Astrocyte (in vitro differentiated cells and primary cell): Measurements from ENCODE around the gene KIF11. TPM values are rescaled to one million over a fixed set of nuclear protein-coding genes. Genes with fewer than 3 reads are reported as not detected.

Experiments used
- DNase-seq: peaks from one replicate; pipeline ENCODE4 v3.0.0-alpha.2; 2010; ENCODE audit warnings: low read depth
- FAIRE-seq: peaks from 2 replicates; lab custom pipeline; 2011; peaks lifted over from hg19 to GRCh38; lab: Jason Lieb, UNC
- H2AFZ ChIP-seq: 2 replicates; pipeline ENCODE4 v1.6.0; 2012; ENCODE audit warnings: low read depth, low read length, inconsistent platforms
- H3K27ac ChIP-seq: 2 replicates; pipeline ENCODE4 v1.5.1; 2011; ENCODE audit warnings: low read depth, low read length, inconsistent platforms
- H3K27me3 ChIP-seq: 2 replicates; pipeline ENCODE4 v1.6.0; 2011; ENCODE audit warnings: low read length, inconsistent platforms; ENCODE audit not compliant: insufficient read depth
- H3K36me3 ChIP-seq: 2 replicates; pipeline ENCODE4 v1.5.1; 2011; ENCODE audit warnings: low read length, inconsistent platforms; ENCODE audit not compliant: insufficient read depth
- H3K4me1 ChIP-seq: 2 replicates; pipeline ENCODE4 v1.5.1; 2011; ENCODE audit warnings: low read length, inconsistent platforms; ENCODE audit not compliant: insufficient read depth
- H3K4me2 ChIP-seq: 2 replicates; pipeline ENCODE4 v1.6.0; 2012; ENCODE audit warnings: low read length, inconsistent platforms
- H3K4me3 ChIP-seq: 2 replicates; pipeline ENCODE4 v1.5.1; 2011; ENCODE audit warnings: low read depth, mild to moderate bottlenecking, low read length, inconsistent platforms; ENCODE audit not compliant: insufficient read depth
- H3K79me2 ChIP-seq: 2 replicates; pipeline ENCODE4 v1.6.0; 2012; ENCODE audit warnings: mild to moderate bottlenecking, low read length, inconsistent platforms; ENCODE audit not compliant: insufficient read depth
- H3K9ac ChIP-seq: 2 replicates; pipeline ENCODE4 v1.6.0; 2012; ENCODE audit warnings: mild to moderate bottlenecking, low read length, inconsistent platforms
- H3K9me3 ChIP-seq: 2 replicates; pipeline ENCODE4 v1.5.1; 2012; ENCODE audit warnings: low read depth, mild to moderate bottlenecking, low read length, inconsistent platforms; ENCODE audit not compliant: insufficient read depth
- H4K20me1 ChIP-seq: 2 replicates; pipeline ENCODE4 v1.6.0; 2012; ENCODE audit warnings: low read length, inconsistent platforms; ENCODE audit not compliant: insufficient read depth
- H3K27ac Mint-ChIP-seq: one replicate; pipeline ENCODE4 v1.8.0; 2021; ENCODE audit warnings: mild to moderate bottlenecking, mixed read lengths; ENCODE audit not compliant: unreplicated experiment
- H3K27me3 Mint-ChIP-seq: one replicate; pipeline ENCODE4 v1.8.0; 2021; ENCODE audit warnings: low read depth, mixed read lengths; ENCODE audit not compliant: unreplicated experiment
- H3K36me3 Mint-ChIP-seq: one replicate; pipeline ENCODE4 v1.8.0; 2021; ENCODE audit warnings: low read depth, mixed read lengths; ENCODE audit not compliant: unreplicated experiment
- H3K4me1 Mint-ChIP-seq: one replicate; pipeline ENCODE4 v1.8.0; 2021; ENCODE audit warnings: low read depth, mixed read lengths; ENCODE audit not compliant: unreplicated experiment
- H3K4me3 Mint-ChIP-seq: one replicate; pipeline ENCODE4 v1.8.0; 2021; ENCODE audit warnings: mild to moderate bottlenecking, moderate library complexity, mixed read lengths; ENCODE audit not compliant: unreplicated experiment
- H3K9me3 Mint-ChIP-seq: one replicate; pipeline ENCODE4 v1.8.0; 2021; ENCODE audit warnings: mild to moderate bottlenecking, mixed read lengths; ENCODE audit not compliant: unreplicated experiment
- EZH2 ChIP-seq: IDR thresholded peaks from 2 replicates; pipeline ENCODE4 v1.6.1; 2012; ENCODE audit warnings: mild to moderate bottlenecking, low read length, inconsistent platforms; ENCODE audit not compliant: insufficient read depth
- total RNA-seq: library from RNA; stranded (reverse); gene quantifications from 2 replicates; pipeline ENCODE4 v1.2.1, GENCODE V29; 2021
- TF ChIP-seq, protein P1 (sequence below): IDR thresholded peaks from 2 replicates; pipeline ENCODE4 v1.5.1; 2011; ENCODE audit warnings: low read depth, mild to moderate bottlenecking, inconsistent platforms, low read length, moderate library complexity; ENCODE audit not compliant: insufficient read depth

KIF11 gene
- total RNA-seq, 1 donor from 2014 or later, result 4.7 TPM

DNA sequence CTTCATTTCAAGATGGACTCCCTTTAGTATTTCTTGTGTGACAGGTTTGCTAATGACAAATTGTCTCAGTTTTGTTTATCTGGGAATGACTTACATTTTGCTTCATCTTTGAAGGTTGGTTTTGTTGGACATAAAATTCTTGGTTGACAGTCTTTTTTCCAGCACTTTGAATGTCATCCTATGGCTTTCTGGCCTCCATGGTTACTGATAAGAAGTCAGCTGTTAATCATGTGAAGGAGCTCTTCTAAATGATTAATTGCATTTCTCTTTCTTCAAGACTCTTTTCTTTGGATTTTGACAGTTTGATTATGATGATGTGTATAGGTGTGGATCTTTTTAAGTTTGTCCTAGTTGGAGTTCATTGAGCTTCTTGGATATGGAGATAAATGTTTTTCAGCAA lies 69.9 kb downstream of the KIF11 start:
- no peaks in the 10 kb centered on the region for H3K27me3 Mint-ChIP-seq
- FAIRE-seq, result no peak
- TF ChIP-seq, protein P1, sequence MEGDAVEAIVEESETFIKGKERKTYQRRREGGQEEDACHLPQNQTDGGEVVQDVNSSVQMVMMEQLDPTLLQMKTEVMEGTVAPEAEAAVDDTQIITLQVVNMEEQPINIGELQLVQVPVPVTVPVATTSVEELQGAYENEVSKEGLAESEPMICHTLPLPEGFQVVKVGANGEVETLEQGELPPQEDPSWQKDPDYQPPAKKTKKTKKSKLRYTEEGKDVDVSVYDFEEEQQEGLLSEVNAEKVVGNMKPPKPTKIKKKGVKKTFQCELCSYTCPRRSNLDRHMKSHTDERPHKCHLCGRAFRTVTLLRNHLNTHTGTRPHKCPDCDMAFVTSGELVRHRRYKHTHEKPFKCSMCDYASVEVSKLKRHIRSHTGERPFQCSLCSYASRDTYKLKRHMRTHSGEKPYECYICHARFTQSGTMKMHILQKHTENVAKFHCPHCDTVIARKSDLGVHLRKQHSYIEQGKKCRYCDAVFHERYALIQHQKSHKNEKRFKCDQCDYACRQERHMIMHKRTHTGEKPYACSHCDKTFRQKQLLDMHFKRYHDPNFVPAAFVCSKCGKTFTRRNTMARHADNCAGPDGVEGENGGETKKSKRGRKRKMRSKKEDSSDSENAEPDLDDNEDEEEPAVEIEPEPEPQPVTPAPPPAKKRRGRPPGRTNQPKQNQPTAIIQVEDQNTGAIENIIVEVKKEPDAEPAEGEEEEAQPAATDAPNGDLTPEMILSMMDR, result no peak
- TF ChIP-seq EZH2, result no peak

DNA sequence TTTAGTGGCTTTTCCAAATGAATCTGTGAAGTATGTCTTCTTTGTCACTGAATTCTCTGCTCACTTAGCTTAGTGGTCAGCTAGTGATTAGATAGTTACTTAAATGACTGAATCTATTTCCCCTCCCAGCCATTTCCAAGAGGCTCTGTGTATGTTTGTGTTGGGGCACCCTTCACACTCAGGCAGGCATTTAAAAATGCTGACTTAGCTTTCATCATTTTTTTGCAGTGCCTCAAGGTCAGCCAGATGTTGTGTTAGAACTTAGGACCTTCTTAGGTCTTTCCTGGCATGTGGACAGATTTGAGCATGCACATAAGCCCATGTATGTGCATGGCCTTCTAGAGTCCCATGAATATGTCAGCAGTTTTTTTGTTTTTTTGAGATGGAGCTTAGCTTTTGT lies 71.4 kb downstream of the KIF11 start:
- no peak for FAIRE-seq
- peaks cover 2% of the 10 kb centered on the region for H3K27me3 Mint-ChIP-seq
- H3K36me3 Mint-ChIP-seq, result no peaks in the 10 kb centered on the region
- TF ChIP-seq, protein P1, result no peak
- no peak for TF ChIP-seq EZH2
- H3K4me3 ChIP-seq, result no peak overlapping the region
- no peaks in the 10 kb centered on the region for H3K4me1 ChIP-seq
- no peak for DNase-seq
- no peaks in the 10 kb centered on the region for H3K9me3 ChIP-seq
- H3K4me3 Mint-ChIP-seq, result no peak overlapping the region
- H4K20me1 ChIP-seq, result no peaks in the 10 kb centered on the region
- no peaks in the 10 kb centered on the region for H3K4me1 Mint-ChIP-seq
- no peaks in the 10 kb centered on the region for H3K79me2 ChIP-seq
- no peak overlapping the region for H3K27ac Mint-ChIP-seq
- H3K36me3 ChIP-seq, result no peaks in the 10 kb centered on the region
- no peak overlapping the region for H3K9ac ChIP-seq
- H2AFZ ChIP-seq, result no peak overlapping the region
- H3K9me3 Mint-ChIP-seq, result no peaks in the 10 kb centered on the region
- no peaks in the 10 kb centered on the region for H3K27me3 ChIP-seq
- no peak overlapping the region for H3K27ac ChIP-seq
- H3K4me2 ChIP-seq, result no peak overlapping the region

More for the DNA sequence above, 69.9 kb downstream of the KIF11 start:
- H3K9me3 ChIP-seq, result no peaks in the 10 kb centered on the region
- no peak overlapping the region for H3K9ac ChIP-seq
- no peak overlapping the region for H3K4me3 ChIP-seq
- no peak overlapping the region for H2AFZ ChIP-seq
- H3K4me3 Mint-ChIP-seq, result no peak overlapping the region
- H3K36me3 ChIP-seq, result no peaks in the 10 kb centered on the region
- no peaks in the 10 kb centered on the region for H4K20me1 ChIP-seq
- no peaks in the 10 kb centered on the region for H3K4me1 ChIP-seq
- H3K4me1 Mint-ChIP-seq, result no peaks in the 10 kb centered on the region
- no peak overlapping the region for H3K27ac Mint-ChIP-seq
- H3K79me2 ChIP-seq, result no peaks in the 10 kb centered on the region
- H3K36me3 Mint-ChIP-seq, result no peaks in the 10 kb centered on the region
- no peaks in the 10 kb centered on the region for H3K27me3 ChIP-seq
- H3K27ac ChIP-seq, result no peak overlapping the region
- H3K4me2 ChIP-seq, result no peak overlapping the region
- peaks cover 4% of the 10 kb centered on the region for H3K9me3 Mint-ChIP-seq
- DNase-seq, result no peak

DNA sequence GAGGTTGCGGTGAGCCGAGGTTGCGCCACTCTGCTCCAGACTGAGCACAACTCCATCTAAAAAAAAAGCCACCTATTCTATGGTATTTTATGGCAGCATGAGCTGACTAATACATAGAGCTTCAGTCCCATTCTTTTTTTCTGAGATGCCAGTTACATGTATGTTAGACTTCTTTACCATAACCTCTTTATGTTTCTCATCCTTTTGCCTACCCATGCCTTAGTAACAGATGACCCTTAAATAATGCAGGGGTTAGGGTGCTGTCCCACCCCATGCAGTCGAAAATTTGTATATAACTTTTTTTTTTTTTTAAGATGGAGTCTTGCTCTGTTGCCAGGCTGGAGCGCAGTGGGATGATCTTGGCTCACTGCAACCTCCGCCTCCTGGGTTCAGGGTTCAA lies 74.1 kb downstream of the KIF11 start:
- no peaks in the 10 kb centered on the region for H3K36me3 ChIP-seq
- H3K4me2 ChIP-seq, result no peak overlapping the region
- no peak overlapping the region for H3K27ac ChIP-seq
- TF ChIP-seq EZH2, result no peak
- TF ChIP-seq, protein P1, result no peak
- Mint-ChIP-seq H3K9me3 (no peaks in the 10 kb centered on the region), H3K27ac (no peak overlapping the region), H3K27me3 (peaks cover 2% of the 10 kb centered on the region), H3K4me1 (no peaks in the 10 kb centered on the region), H3K4me3 (no peak overlapping the region), H3K36me3 (no peaks in the 10 kb centered on the region)
- no peak overlapping the region for H2AFZ ChIP-seq
- H3K27me3 ChIP-seq, result no peaks in the 10 kb centered on the region
- no peak for DNase-seq
- H3K79me2 ChIP-seq, result no peaks in the 10 kb centered on the region
- H4K20me1 ChIP-seq, result no peaks in the 10 kb centered on the region
- FAIRE-seq, result no peak
- H3K4me3 ChIP-seq, result no peak overlapping the region
- H3K4me1 ChIP-seq, result no peaks in the 10 kb centered on the region
- no peak overlapping the region for H3K9ac ChIP-seq
- no peaks in the 10 kb centered on the region for H3K9me3 ChIP-seq
